Endometrial microvascular endothelial cells (primary cell): Measurements from ENCODE around the gene TUBA1C. TPM values are rescaled to one million over a fixed set of nuclear protein-coding genes. Genes with fewer than 3 reads are reported as not detected.
"Not testable (repeated sequence)": the region's sequence is repeated elsewhere in the genome, so short reads cannot be mapped to it uniquely, and the experiment has no call there.

Experiments
- in situ Hi-C: cut with HindIII; loops from 2 replicates; pipeline ENCODE4 v1.10.0; 2017; ENCODE audit warnings: low sequenced_read_pairs, low pct_unique_long_range_greater_than_20kb; ENCODE audit errors: inconsistent ontology term
- total RNA-seq: library from RNA; depleted of rRNA; stranded (reverse); fragments of >200 nt; gene quantifications from one replicate; pipeline ENCODE4 v1.2.3, GENCODE V29; 2015; ENCODE audit errors: inconsistent ontology term

The TUBA1C gene
- total RNA-seq, 1 donor from 2014 or later = 2,045 TPM

- in situ Hi-C loops = no loop called here
These were observed 32.8 kb downstream of the TUBA1C start for GRCh38 chr12:49297695-49298060.

- in situ Hi-C loops = no loop called here
These were observed 33.3 kb downstream of the TUBA1C start for GRCh38 chr12:49298160-49298559.

GRCh38 chr12:49301760-49302159 is 36.9 kb downstream of the TUBA1C start:
- in situ Hi-C loops = no loop called here

GRCh38 chr12:49304161-49304560 is 39.3 kb downstream of the TUBA1C start:
- in situ Hi-C loops = no loop called here

GRCh38 chr12:49305762-49306510 is 41.1 kb downstream of the TUBA1C start:
- in situ Hi-C loops = no loop called here

GRCh38 chr12:49309386-49309785 is 44.5 kb downstream of the TUBA1C start:
- in situ Hi-C loops = no loop called here

GRCh38 chr12:49310451-49311000 is 45.6 kb downstream of the TUBA1C start:
- in situ Hi-C loops = not testable (repeated sequence)

GRCh38 chr12:49314811-49315210 is 49.9 kb downstream of the TUBA1C start:
- in situ Hi-C loops = no loop called here

GRCh38 chr12:49317118-49317517 is 52.2 kb downstream of the TUBA1C start:
- in situ Hi-C loops = not testable (repeated sequence)

- in situ Hi-C loops = not testable (repeated sequence)
These were observed 55.7 kb downstream of the TUBA1C start for GRCh38 chr12:49320411-49321103.

GRCh38 chr12:49322367-49322707 is 57.5 kb downstream of the TUBA1C start:
- in situ Hi-C loops = no loop called here

GRCh38 chr12:49322708-49323523 is 58.0 kb downstream of the TUBA1C start, which contains the start of gene TROAP:
TSS of gene TROAP (plus strand) at chr12:49323255. CDS start at chr12:49323609, 354 bp downstream.
- in situ Hi-C loops = no loop called here

GRCh38 chr12:49323524-49324097 is 58.7 kb downstream of the TUBA1C start:
- in situ Hi-C loops = no loop called here

Other genes starting within 250 kb of the TUBA1C start
- gene PRKAG1, start 246.3 kb upstream of the TUBA1C start, total RNA-seq = 87.2 TPM
- gene KMT2D, start 204.3 kb upstream of the TUBA1C start, total RNA-seq = 23.4 TPM
- 0.46 TPM for gene RHEBL1, start 195.1 kb upstream of the TUBA1C start, total RNA-seq
- 6.2 TPM for gene DHH, start 170.3 kb upstream of the TUBA1C start, total RNA-seq
- 59.4 TPM for gene LMBR1L, start 154.2 kb upstream of the TUBA1C start, total RNA-seq
- gene TUBA1B, start 133.7 kb upstream of the TUBA1C start, total RNA-seq = 4,601 TPM
- gene TUBA1A, start 76.0 kb upstream of the TUBA1C start, total RNA-seq = 848 TPM
- gene PRPH, start 30.1 kb downstream of the TUBA1C start, total RNA-seq = not detected
- 32.7 TPM for gene TROAP, start 58.2 kb downstream of the TUBA1C start, total RNA-seq
- gene C1QL4, start 72.1 kb downstream of the TUBA1C start, total RNA-seq = not detected
- 1.1 TPM for gene DNAJC22, start 81.8 kb downstream of the TUBA1C start, total RNA-seq
- 65.6 TPM for gene SPATS2, start 102.4 kb downstream of the TUBA1C start, total RNA-seq